Neural crest cell (in vitro differentiated cells): ENCODE data around the gene OPN1SW. TPM values are rescaled to one million over a fixed set of nuclear protein-coding genes. Genes with fewer than 3 reads are reported as not detected.

Experiments used
- DNase-seq: peaks from one replicate; pipeline ENCODE4 v3.0.0; 2021; ENCODE audit warnings: low read depth, mixed read lengths, low spot score
- H3K27ac Mint-ChIP-seq: one replicate; pipeline ENCODE4 v1.8.0; 2021; ENCODE audit warnings: mild to moderate bottlenecking, mixed read lengths; ENCODE audit not compliant: unreplicated experiment
- H3K27me3 Mint-ChIP-seq: 2 replicates; pipeline ENCODE4 v1.8.0; 2021; ENCODE audit warnings: low read depth, mild to moderate bottlenecking, mixed read lengths
- H3K36me3 Mint-ChIP-seq: 2 replicates; pipeline ENCODE4 v1.8.0; 2021; ENCODE audit warnings: low read depth, mild to moderate bottlenecking, mixed read lengths
- H3K4me1 Mint-ChIP-seq: 2 replicates; pipeline ENCODE4 v1.8.0; 2021; ENCODE audit warnings: mixed read lengths
- H3K4me3 Mint-ChIP-seq: one replicate; pipeline ENCODE4 v1.8.0; 2021; ENCODE audit warnings: mild to moderate bottlenecking, mixed read lengths
- H3K9me3 Mint-ChIP-seq: 2 replicates; pipeline ENCODE4 v1.8.0; 2021; ENCODE audit warnings: mixed read lengths
- CTCF ChIP-seq: fragments of 200-600 bp; sonication (generic); conservative IDR thresholded peaks from 2 replicates; pipeline ENCODE4 v1.5.0; 2021; ENCODE audit warnings: antibody characterized with exemption, mild to moderate bottlenecking
- total RNA-seq: library from RNA; stranded (reverse); gene quantifications from 2 replicates; pipeline ENCODE4 v1.2.1, GENCODE V29; 2021

The OPN1SW gene
- total RNA-seq, 1 donor from 2014 or later = not detected

GRCh38 chr7:128807191-128807590, 31.6 kb upstream of the OPN1SW start:
- Mint-ChIP-seq H3K4me3 (no peak overlapping the region), H3K9me3 (no peaks in the 10 kb centered on the region), H3K27ac (no peak overlapping the region), H3K36me3 (peaks cover 4% of the 10 kb centered on the region), H3K4me1 (no peaks in the 10 kb centered on the region), H3K27me3 (no peaks in the 10 kb centered on the region)
- DNase-seq = no peak
- no peak for TF ChIP-seq CTCF

GRCh38 chr7:128805225-128805624, 29.6 kb upstream of the OPN1SW start:
- Mint-ChIP-seq H3K4me3 (no peak overlapping the region), H3K27me3 (no peaks in the 10 kb centered on the region), H3K4me1 (no peaks in the 10 kb centered on the region), H3K27ac (no peak overlapping the region), H3K9me3 (no peaks in the 10 kb centered on the region), H3K36me3 (peaks cover 10% of the 10 kb centered on the region)
- TF ChIP-seq CTCF = no peak
- no peak for DNase-seq

GRCh38 chr7:128804484-128804883, 28.9 kb upstream of the OPN1SW start:
- Mint-ChIP-seq H3K4me1 (no peaks in the 10 kb centered on the region), H3K4me3 (no peak overlapping the region), H3K36me3 (peaks cover 7% of the 10 kb centered on the region), H3K27ac (peak overlapping the region; percentile 50), H3K9me3 (no peaks in the 10 kb centered on the region), H3K27me3 (no peaks in the 10 kb centered on the region)
- no peak for DNase-seq
- TF ChIP-seq CTCF = no peak

GRCh38 chr7:128801667-128802418, 26.2 kb upstream of the OPN1SW start:
- Mint-ChIP-seq H3K36me3 (peaks cover 15% of the 10 kb centered on the region), H3K9me3 (peaks cover 7% of the 10 kb centered on the region), H3K27ac (no peak overlapping the region), H3K4me3 (no peak overlapping the region), H3K4me1 (no peaks in the 10 kb centered on the region), H3K27me3 (no peaks in the 10 kb centered on the region)
- DNase-seq = no peak
- no peak for TF ChIP-seq CTCF

GRCh38 chr7:128801003-128801402, 25.4 kb upstream of the OPN1SW start:
- H3K4me3 Mint-ChIP-seq = no peak overlapping the region

More at GRCh38 chr7:128801003-128801402, 25.4 kb upstream of the OPN1SW start:
- DNase-seq = no peak
- Mint-ChIP-seq H3K27me3 (no peaks in the 10 kb centered on the region), H3K4me1 (no peaks in the 10 kb centered on the region), H3K27ac (no peak overlapping the region), H3K36me3 (peaks cover 19% of the 10 kb centered on the region), H3K9me3 (peaks cover 7% of the 10 kb centered on the region)
- no peak for TF ChIP-seq CTCF
